ENCODE measurements around the gene TBC1D26. TPM values are rescaled to one million over a fixed set of nuclear protein-coding genes. Genes with fewer than 3 reads are reported as not detected.
"Not testable (repeated sequence)": the region's sequence is repeated elsewhere in the genome, so short reads cannot be mapped to it uniquely, and the experiment has no call there.

TBC1D26 gene
- total RNA-seq, 1 donor from 2014 or later, result not detected

GRCh38 chr17:15783461-15783860 lies 51.4 kb downstream of the TBC1D26 start:
- DNase-seq (ENCODE audit: low read depth) (no peak), FAIRE-seq (no peak)
- TF ChIP-seq, protein P1, sequence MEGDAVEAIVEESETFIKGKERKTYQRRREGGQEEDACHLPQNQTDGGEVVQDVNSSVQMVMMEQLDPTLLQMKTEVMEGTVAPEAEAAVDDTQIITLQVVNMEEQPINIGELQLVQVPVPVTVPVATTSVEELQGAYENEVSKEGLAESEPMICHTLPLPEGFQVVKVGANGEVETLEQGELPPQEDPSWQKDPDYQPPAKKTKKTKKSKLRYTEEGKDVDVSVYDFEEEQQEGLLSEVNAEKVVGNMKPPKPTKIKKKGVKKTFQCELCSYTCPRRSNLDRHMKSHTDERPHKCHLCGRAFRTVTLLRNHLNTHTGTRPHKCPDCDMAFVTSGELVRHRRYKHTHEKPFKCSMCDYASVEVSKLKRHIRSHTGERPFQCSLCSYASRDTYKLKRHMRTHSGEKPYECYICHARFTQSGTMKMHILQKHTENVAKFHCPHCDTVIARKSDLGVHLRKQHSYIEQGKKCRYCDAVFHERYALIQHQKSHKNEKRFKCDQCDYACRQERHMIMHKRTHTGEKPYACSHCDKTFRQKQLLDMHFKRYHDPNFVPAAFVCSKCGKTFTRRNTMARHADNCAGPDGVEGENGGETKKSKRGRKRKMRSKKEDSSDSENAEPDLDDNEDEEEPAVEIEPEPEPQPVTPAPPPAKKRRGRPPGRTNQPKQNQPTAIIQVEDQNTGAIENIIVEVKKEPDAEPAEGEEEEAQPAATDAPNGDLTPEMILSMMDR (IDR thresholded peaks at IDR 0.05; ENCODE audit: insufficient read depth, low read length, severe bottlenecking), result no peak
- H3K4me3 ChIP-seq (ENCODE audit: low read depth, low read length), result no peak overlapping the region
- no peaks in the 10 kb centered on the region for H3K36me3 ChIP-seq (ENCODE audit: control insufficient read depth, insufficient read depth, low read length)
- H3K27me3 ChIP-seq (ENCODE audit: control insufficient read depth, insufficient read depth, low read length), result no peaks in the 10 kb centered on the region

GRCh38 chr17:15784351-15784750 lies 52.3 kb downstream of the TBC1D26 start:
- FAIRE-seq, result peak; percentile 36
- not testable (repeated sequence) for DNase-seq (ENCODE audit: low read depth); H3K27me3 ChIP-seq (ENCODE audit: control insufficient read depth, insufficient read depth, low read length); H3K4me3 ChIP-seq (ENCODE audit: low read depth, low read length); H3K36me3 ChIP-seq (ENCODE audit: control insufficient read depth, insufficient read depth, low read length)

DNA sequence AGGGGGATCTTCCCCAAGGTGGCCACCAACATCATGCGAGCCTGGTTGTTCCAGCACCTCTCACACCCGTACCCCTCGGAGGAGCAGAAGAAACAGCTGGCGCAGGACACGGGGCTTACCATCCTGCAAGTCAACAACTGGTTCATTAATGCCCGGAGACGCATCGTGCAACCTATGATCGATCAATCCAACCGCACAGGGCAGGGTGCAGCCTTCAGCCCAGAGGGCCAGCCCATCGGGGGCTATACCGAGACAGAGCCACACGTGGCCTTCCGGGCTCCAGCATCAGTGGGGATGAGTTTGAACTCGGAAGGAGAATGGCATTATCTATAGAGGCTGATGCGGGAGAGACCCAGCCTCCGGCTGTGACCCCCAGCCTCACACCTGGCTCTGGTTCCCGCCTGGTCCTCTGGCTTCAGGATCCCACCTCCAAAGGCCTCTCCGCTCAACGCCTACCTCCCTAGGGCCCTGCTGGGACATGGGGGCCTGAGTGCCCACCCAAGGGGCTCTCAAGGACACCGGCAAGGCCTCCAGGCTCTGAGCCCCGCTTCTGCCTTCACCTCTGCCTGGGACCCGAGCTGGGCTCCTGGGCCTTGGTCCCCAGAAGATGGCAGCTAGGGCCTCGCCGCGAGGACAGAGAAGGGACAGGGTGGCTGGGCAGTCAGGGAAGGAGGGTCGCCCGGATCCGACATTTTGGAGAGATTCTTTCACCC lies 55.4 kb downstream of the TBC1D26 start:
- H3K27me3 ChIP-seq (ENCODE audit: control insufficient read depth, insufficient read depth, low read length); DNase-seq (ENCODE audit: low read depth); FAIRE-seq; H3K4me3 ChIP-seq (ENCODE audit: low read depth, low read length); H3K36me3 ChIP-seq (ENCODE audit: control insufficient read depth, insufficient read depth, low read length): not testable (repeated sequence)

GRCh38 chr17:15788365-15788764 lies 56.3 kb downstream of the TBC1D26 start:
- H3K36me3 ChIP-seq (ENCODE audit: control insufficient read depth, insufficient read depth, low read length); H3K27me3 ChIP-seq (ENCODE audit: control insufficient read depth, insufficient read depth, low read length); FAIRE-seq; DNase-seq (ENCODE audit: low read depth); H3K4me3 ChIP-seq (ENCODE audit: low read depth, low read length): not testable (repeated sequence)

Other genes with a start within 250 kb of the TBC1D26 start
- gene TVP23C, start 168.8 kb upstream of the TBC1D26 start, total RNA-seq, result 14.0 and 29.4 TPM in 2 replicates
- gene FBXW10B, start 112.6 kb upstream of the TBC1D26 start, total RNA-seq, result 1.3 and 3.6 TPM in 2 replicates
- gene TRIM16, start 48.0 kb upstream of the TBC1D26 start, total RNA-seq, result 55.0 and 92.9 TPM in 2 replicates
- gene ZNF286A, start 32.5 kb upstream of the TBC1D26 start, total RNA-seq, result 20.8 and 24.7 TPM in 2 replicates
- gene ADORA2B, start 212.8 kb downstream of the TBC1D26 start, total RNA-seq, result 26.2 and 36.1 TPM in 2 replicates

Measured in bronchial epithelial cell (primary cell).